HG02885 (cell line): ENCODE data around the gene PTCD2.
"Not testable (repeated sequence)": the region's sequence is repeated elsewhere in the genome, so short reads cannot be mapped to it uniquely, and the experiment has no call there.

ENCODE experiments used
- ATAC-seq: cut with Tn5 transposase; IDR thresholded peaks from one replicate; pipeline ENCODE4 v1.9.1; 2021; ENCODE audit warnings: mild to moderate bottlenecking; ENCODE audit not compliant: unreplicated experiment, poor library complexity

Gene PTCD2

GRCh38 chr5:72376381-72376780 is 56.2 kb downstream of the PTCD2 start:
- ATAC-seq: no peak

- no peak for ATAC-seq
These were observed 57.9 kb downstream of the PTCD2 start for GRCh38 chr5:72377910-72378638.

GRCh38 chr5:72378639-72379289 is 58.6 kb downstream of the PTCD2 start:
- ATAC-seq: no peak

GRCh38 chr5:72379936-72380335 is 59.8 kb downstream of the PTCD2 start:
- ATAC-seq: no peak

DNA sequence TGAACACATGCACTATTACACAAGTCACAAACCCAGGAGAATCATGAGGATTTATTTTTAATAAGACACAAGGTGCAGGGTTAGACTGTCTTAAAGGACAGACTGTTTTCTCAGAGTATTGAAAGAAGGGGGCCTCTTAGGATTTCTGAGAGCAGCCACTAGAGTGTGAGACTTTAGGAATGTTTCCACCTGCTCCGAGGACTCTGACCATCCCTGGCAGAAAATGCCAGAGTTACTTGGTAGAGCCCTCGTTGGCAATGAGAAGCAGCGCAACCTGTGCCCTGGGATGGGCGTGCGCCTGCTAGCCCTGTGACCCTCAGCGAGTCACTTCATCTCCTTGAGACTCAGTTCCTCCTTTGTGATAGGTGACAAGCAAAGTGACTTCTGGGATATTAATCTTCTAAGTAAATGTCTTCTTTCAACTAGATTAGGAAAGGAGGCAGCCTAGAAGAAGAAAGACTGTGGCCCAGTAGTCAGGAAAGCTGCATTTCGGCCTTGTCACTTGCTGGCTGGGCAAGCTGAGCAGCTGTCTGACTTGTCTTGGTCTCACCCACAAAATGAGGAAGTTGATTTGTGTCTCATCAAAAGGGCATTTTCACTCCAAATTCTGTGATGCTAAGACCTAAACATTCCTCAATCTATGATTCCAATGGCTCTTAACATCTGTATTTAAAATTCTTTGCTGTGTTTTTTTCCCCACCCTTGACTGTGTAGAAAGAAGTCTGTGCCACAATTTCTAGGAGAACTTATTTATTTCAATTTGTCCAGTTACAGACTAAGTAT is 60.5 kb downstream of the PTCD2 start:
- ATAC-seq: peak; percentile 57

DNA sequence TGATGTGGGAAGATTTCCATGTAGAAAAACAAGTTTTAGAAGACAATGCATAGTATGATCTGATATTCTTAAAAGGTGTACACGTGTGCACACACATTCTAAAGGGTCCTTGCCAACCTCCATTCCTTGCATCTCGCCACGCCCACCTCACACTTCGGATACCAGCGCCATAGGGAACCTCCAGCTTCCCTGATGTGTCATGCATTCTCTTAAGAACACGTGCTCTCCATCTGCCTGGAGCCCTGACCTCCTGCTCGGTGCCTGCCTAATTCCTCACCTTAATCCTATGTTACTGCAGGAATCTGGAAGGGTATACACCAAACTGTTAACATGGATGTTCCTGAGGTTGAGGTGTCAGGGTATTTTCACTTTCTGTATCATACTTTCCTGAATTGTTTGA is 63.1 kb downstream of the PTCD2 start:
- no peak for ATAC-seq

DNA sequence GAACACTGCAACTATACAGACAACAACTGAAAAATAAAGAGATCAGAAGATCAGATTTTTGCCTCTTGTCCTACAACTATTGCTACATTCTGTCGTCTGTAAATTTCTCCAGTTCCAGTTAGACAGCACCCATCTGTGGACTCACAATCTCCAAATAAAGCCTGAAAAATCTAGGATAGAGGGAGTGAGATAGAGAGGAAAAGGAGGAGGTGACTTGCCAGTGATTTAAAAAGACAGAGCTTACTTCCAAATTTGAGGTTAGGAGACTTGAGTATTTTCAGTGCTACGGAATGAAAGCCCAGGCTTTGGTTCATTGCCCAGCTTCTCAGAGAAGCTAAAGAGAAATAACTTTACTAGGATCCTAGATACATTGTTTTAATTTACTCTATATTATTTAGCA is 63.6 kb downstream of the PTCD2 start:
- no peak for ATAC-seq

DNA sequence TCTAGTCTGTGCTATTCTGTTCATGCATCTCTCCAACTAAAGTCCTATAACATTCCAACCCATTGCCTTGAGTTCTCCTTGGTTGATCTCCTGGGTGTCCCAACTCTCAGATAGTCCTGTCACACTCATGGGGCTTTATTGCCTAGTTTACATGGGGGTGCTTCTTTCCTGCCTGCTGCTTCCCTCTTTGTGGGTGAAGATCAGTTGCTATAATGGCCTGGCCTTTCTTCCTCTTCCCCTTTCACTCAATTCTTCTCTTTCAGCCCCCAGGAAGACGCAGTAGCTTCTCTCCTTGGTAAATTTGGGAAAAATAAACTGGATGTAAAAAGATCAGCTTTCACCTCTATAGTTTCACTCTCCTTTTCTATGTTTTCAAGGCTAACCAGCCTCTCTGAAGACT is 66.5 kb downstream of the PTCD2 start:
- ATAC-seq: no peak

- no peak for ATAC-seq
These were observed 67.8 kb downstream of the PTCD2 start for GRCh38 chr5:72387985-72388384.

- no peak for ATAC-seq
These were observed 68.5 kb downstream of the PTCD2 start for GRCh38 chr5:72388646-72389045.

GRCh38 chr5:72390836-72391235 is 70.7 kb downstream of the PTCD2 start:
- no peak for ATAC-seq

DNA sequence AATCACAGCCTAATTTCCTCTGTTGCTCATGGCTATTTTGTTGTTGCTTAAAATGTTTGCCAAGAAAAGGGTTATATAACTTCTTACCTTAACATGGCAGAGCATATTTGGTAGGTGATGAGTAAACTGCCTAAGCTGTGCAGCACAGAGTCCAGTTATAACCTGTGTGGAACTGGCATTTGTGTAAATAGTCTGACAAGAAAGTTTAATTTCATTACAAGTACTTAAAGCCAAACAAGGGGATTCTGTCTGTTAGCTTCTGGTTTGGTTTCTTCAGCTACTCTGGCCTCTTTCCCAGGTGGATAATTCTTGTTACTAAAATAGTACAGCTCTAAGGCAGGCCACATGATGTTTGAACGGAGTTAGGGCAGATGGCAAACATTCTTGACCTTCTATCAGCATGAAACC is 72.2 kb downstream of the PTCD2 start:
- ATAC-seq: no peak

GRCh38 chr5:72393052-72393451 is 72.9 kb downstream of the PTCD2 start:
- ATAC-seq: no peak

- peak; percentile 62 for ATAC-seq
These were observed 74.5 kb downstream of the PTCD2 start for GRCh38 chr5:72394688-72395087.

DNA sequence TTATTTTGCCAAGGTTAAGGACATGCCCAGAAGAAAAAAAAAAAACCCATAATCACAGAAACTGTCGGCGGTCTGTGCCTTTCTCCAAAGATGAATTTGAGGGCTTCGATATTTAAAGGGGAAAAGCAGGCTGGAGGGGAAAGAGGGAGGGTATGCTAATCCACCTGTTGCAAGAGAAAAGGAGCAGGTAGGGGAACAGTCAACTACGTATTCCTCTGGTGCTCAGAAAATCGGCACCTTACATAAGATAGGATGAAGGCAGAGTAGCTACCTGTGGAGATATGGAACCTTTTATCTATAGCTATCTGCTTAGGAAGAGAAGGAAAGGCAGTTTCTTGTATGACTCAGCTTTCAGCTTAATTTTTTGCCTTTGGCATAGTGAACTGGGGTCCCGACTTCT is 77.7 kb downstream of the PTCD2 start:
- ATAC-seq: no peak

DNA sequence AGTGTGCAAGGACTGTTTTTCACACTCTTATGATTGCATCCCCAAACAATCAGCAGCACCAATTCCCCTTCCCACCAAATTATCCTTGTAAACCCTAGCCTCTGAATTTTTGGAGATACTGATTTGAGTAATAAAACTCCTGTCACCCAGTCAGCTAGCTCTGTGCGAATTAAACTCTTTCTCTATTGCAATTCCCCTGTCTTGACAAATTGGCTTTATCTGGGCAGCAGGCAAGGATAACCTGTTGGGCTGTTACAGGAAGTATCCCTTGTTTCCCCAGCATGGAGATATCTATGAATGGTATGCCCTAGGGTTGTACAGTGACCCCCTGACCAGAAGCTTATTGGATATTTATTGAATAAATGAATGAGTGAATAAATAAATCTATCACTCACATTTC is 80.8 kb downstream of the PTCD2 start:
- ATAC-seq: no peak

DNA sequence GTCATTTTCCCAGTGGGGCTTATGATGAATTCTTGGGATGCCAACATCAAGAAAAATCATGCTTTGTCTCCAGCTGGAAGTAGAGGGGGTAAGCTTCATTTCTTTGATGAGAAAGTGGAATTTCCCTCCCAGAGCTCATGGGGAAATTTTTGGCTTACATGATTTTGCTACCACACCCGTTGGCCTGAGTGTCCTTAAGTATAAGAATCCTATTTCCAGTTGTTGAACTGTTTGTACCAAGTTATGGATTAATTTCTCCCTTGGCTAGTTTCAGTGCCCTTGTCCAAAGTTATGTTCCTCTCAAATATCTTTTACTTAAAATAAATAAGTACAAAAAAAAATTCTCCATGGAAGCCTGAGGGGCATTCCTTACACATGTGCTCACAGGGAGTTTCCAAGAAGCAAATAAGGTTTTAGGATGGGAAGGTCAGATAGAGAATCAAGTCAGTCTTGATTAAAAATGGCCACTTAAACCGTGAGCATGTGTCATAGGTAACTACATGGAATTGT is 82.3 kb downstream of the PTCD2 start:
- no peak for ATAC-seq

GRCh38 chr5:72402959-72403628 is 82.9 kb downstream of the PTCD2 start:
- no peak for ATAC-seq

DNA sequence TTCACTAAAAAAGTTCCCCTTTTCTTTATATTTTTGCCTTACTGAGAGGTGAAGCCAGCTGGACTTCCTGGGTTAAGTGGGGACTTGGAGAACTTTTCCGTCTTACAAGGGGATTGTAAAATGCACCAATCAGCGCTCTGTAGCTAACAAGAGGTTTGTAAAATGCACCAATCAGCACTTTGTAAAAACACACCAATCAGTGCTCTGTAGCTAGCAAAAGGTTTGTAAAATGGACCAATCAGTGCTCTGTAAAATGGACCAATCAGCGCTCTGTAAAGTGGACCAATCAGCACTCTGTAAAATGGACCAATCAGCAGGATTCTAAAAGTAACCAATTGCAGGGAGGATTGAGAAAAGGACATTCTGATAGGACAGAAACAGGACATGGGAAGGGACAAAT is 84.6 kb downstream of the PTCD2 start:
- not testable (repeated sequence) for ATAC-seq

DNA sequence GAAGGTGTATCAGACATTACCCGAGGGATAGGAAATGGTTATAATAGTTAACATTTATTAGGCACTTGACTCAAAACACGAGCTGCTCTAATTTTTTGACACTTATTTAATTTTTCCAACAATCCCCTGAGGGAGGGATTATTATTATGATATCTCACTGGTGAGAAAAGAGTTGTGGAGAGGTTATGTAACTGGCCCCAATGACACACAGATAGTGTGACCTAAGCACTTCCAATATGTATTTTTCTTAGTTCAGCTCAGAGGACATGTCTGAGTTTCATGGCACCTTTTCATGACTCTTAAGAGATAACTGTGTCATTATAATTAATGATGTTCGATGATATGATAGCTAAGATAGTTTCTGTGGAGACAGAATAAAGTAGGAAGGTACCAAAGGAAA is 86.9 kb downstream of the PTCD2 start:
- no peak for ATAC-seq

GRCh38 chr5:72407541-72407940 is 87.4 kb downstream of the PTCD2 start:
- ATAC-seq: no peak
